B cell (primary cell): Measurements from ENCODE around the gene DIS3L2. TPM values are rescaled to one million over a fixed set of nuclear protein-coding genes. Genes with fewer than 3 reads are reported as not detected.

Experiments
- ATAC-seq: fragments of 200-7000 bp; cut with Tn5 transposase; one replicate; pipeline ENCODE4 v1.10.0; 2021; ENCODE audit warnings: low read depth, mild to moderate bottlenecking, moderate number of reproducible peaks, moderate library complexity
- CTCF ChIA-PET: fragments of 350-600 bp; sonication (Branson Sonifier 250); formaldehyde crosslinking; loops from one replicate; lab custom pipeline; 2021; ENCODE audit warnings: antibody characterized with exemption, inconsistent platforms; lab: Charles Lee
- POLR2A ChIA-PET: fragments of 350-600 bp; sonication (Branson Sonifier 250); formaldehyde crosslinking; loops from one replicate; lab custom pipeline; 2021; ENCODE audit warnings: antibody characterized with exemption; lab: Charles Lee
- DNase-seq: peaks from one replicate; pipeline ENCODE4 v3.0.0; 2013
- H2AFZ ChIP-seq: 2 replicates; pipeline ENCODE4 v1.6.1; 2012; ENCODE audit warnings: mild to moderate bottlenecking, low read depth, low read length; ENCODE audit not compliant: insufficient read depth, poor library complexity, severe bottlenecking
- H3K27ac ChIP-seq, 2 donors: 1 replicate in 1 of 2; 2 replicates in 1 of 2; pipeline ENCODE4 v1.5.1; 2012 to 2013; ENCODE audit warnings: low read length in 2 of 2, mild to moderate bottlenecking in 2 of 2, moderate library complexity in 1 of 2
- H3K27me3 ChIP-seq, 4 experiments: fragments of 200-600 bp in 1 of 4; sonication (generic) in 1 of 4; replicated peaks in 1 of 4; 1 replicate in 2 of 4; 2 replicates in 2 of 4; pipeline versions ENCODE4 v1.6.1 to v1.7.0; 2013 to 2016; ENCODE audit warnings: low read length in 3 of 4, mild to moderate bottlenecking in 2 of 4, mixed read lengths in 1 of 4, moderate library complexity in 1 of 4; ENCODE audit not compliant: insufficient read depth in 4 of 4, control insufficient read depth in 3 of 4; ENCODE audit errors: control extremely low read depth in 1 of 4
- H3K36me3 ChIP-seq, 2 experiments: replicated peaks in 1 of 2; 1 replicate in 1 of 2; 2 replicates in 1 of 2; pipeline versions ENCODE4 v1.6.1 to v1.7.1; 2013; ENCODE audit warnings: low read length in 1 of 2; ENCODE audit not compliant: insufficient read depth in 2 of 2, control insufficient read depth in 1 of 2; ENCODE audit errors: control extremely low read depth in 1 of 2, extremely low read depth in 1 of 2
- H3K4me1 ChIP-seq, 2 donors: fragments of 200-600 bp in 1 of 2; sonication (generic) in 1 of 2; 1 replicate in 1 of 2; 2 replicates in 1 of 2; pipeline versions ENCODE4 v1.5.1 to v1.6.1; 2013 to 2017; ENCODE audit warnings: low read length in 2 of 2; ENCODE audit not compliant: control insufficient read depth in 2 of 2, insufficient read depth in 2 of 2
- H3K4me2 ChIP-seq: replicated peaks from 2 replicates; pipeline ENCODE3; 2012; ENCODE audit warnings: mild to moderate bottlenecking, low read depth, low read length; ENCODE audit not compliant: poor library complexity, severe bottlenecking
- H3K4me3 ChIP-seq, 5 experiments: fragments of 200-600 bp in 1 of 5; sonication (generic) in 1 of 5; 1 replicate in 3 of 5; 2 replicates in 2 of 5; pipeline versions ENCODE4 v1.5.1 to v1.7.0; 2011 to 2016; ENCODE audit warnings: low read length in 4 of 5, mild to moderate bottlenecking in 4 of 5, low read depth in 2 of 5, control low read depth in 1 of 5, moderate library complexity in 1 of 5; ENCODE audit not compliant: insufficient read depth in 1 of 5; ENCODE audit errors: control extremely low read depth in 1 of 5, extremely low read depth in 1 of 5
- H3K79me2 ChIP-seq: fragments of 200-600 bp; sonication (generic); one replicate; pipeline ENCODE4 v1.6.0; 2016; ENCODE audit warnings: low read length; ENCODE audit not compliant: control insufficient read depth, insufficient read depth
- H3K9ac ChIP-seq: fragments of 200-600 bp; sonication (generic); 2 replicates; pipeline ENCODE4 v1.6.1; 2017; ENCODE audit warnings: mild to moderate bottlenecking, low read length, moderate library complexity
- H3K9me3 ChIP-seq, 3 donors: one replicate each; pipeline versions ENCODE4 v1.6.1 to v1.7.1; 2013; ENCODE audit warnings: low read length in 2 of 3; ENCODE audit not compliant: control insufficient read depth in 2 of 3, insufficient read depth in 1 of 3; ENCODE audit errors: control extremely low read depth in 1 of 3
- H4K20me1 ChIP-seq: 2 replicates; pipeline ENCODE4 v1.6.0; 2012; ENCODE audit warnings: mild to moderate bottlenecking, low read length; ENCODE audit not compliant: insufficient read depth, control insufficient read depth, poor library complexity, severe bottlenecking
- H3K27ac Mint-ChIP-seq: one replicate; pipeline ENCODE4 v1.8.0; 2021; ENCODE audit warnings: mixed read lengths
- H3K27me3 Mint-ChIP-seq: one replicate; pipeline ENCODE4 v1.8.0; 2021; ENCODE audit warnings: mixed read lengths
- H3K4me1 Mint-ChIP-seq: one replicate; pipeline ENCODE4 v1.8.0; 2021; ENCODE audit warnings: mixed read lengths
- H3K4me3 Mint-ChIP-seq: one replicate; pipeline ENCODE4 v1.8.0; 2021; ENCODE audit warnings: mixed read lengths
- H3K9me3 Mint-ChIP-seq: one replicate; pipeline ENCODE4 v1.8.0; 2022; ENCODE audit warnings: mixed read lengths; ENCODE audit not compliant: insufficient read depth
- EZH2 ChIP-seq: IDR thresholded peaks from 2 replicates; pipeline ENCODE4 v1.6.1; 2012; ENCODE audit warnings: borderline replicate concordance, low read depth, mild to moderate bottlenecking, moderate library complexity, low read length; ENCODE audit not compliant: insufficient read depth, poor library complexity, severe bottlenecking
- WGBS: methylation state at CpG from one replicate; pipeline ENCODE4 v1.1.5; 2013; ENCODE audit warnings: missing lambda C conversion rate; ENCODE audit not compliant: insufficient coverage; 5-methylcytosine and 5-hydroxymethylcytosine counted together
- intact Hi-C: fragments of 100-400 bp; cut with micrococcal nuclease; formaldehyde crosslinking; loops from one replicate; pipeline ENCODE4 v1.10.0; 2022
- polyA plus RNA-seq: library from polyadenylated mRNA; depleted of rRNA; stranded (reverse); fragments of >200 nt; gene quantifications from 2 replicates; pipeline ENCODE4 v1.2.3, GENCODE V29; 2012
- total RNA-seq, 2 donors: library from RNA; stranded (reverse); fragments of 120-200 nt in 1 of 2; gene quantifications; 1 replicate in 1 of 2; 2 replicates in 1 of 2; pipeline versions ENCODE4 v1.2.3 to v1.2.4, GENCODE V29; 2013 to 2022
- TF ChIP-seq, protein P1 (sequence below): fragments of 200-600 bp; IDR thresholded peaks from one replicate; pipeline ENCODE4 v1.8.0; 2022; ENCODE audit warnings: antibody characterized with exemption, mild to moderate bottlenecking

Gene DIS3L2
- total and polyA plus RNA-seq, 2 donors (not counting 1 experiment from before 2014, with no cell fraction given) = 34.5 to 70.1 TPM

DNA sequence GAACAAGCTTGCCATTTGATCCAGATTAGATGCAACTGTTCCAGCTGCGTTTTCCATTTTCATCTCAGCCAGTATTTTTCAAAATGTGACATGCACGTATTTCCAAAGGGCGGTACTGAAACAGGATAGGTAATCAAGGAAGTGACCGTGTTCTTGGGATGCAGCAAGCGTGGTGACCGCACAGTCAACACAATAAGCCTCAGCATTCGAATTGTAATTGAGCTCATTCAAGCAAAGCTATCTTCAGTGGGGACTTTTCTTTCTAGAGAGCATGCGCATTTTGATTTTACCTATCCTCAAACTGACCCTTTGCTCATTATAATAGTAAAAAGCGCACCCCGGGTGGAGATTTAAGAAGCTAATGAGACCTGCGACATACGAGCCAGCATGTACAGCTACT is 413.7 kb downstream of the DIS3L2 start:
- ATAC-seq = no peak
- POLR2A ChIA-PET = no interaction called here

DNA sequence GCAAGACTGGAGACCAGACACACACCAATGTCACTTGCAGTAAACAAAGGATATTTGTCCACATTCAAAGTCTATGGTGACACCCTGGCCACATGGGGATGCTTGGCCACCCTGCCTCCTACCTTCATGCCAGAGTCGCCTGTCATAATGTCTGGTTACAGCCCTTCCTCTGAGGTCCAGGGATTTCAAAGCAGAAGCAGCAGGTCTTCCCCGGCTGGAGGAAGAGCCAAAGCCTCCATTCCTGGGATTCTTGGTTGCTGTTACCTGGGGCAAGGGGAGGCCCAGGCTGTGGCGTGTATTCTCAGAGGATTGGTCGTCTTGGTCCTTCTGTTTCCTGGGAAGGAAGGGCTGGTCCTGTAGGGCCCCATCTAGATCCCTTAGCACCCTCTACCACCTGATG is 414.7 kb downstream of the DIS3L2 start:
- H2AFZ ChIP-seq = no peak overlapping the region
- H3K79me2 ChIP-seq = no peaks in the 10 kb centered on the region
- no peak overlapping the region for H3K4me3 Mint-ChIP-seq
- H3K36me3 ChIP-seq = no peaks in the 10 kb centered on the region
- H3K27me3 ChIP-seq = no peaks in the 10 kb centered on the region
- intact Hi-C loops = no loop called here
- H3K4me1 ChIP-seq = peaks cover 0 to 6% of the 10 kb centered on the region in 2 donors
- no peaks in the 10 kb centered on the region for H3K27me3 Mint-ChIP-seq
- WGBS = 87% methylated on average over 3 of the region's 4 CpGs
- H3K9me3 ChIP-seq = no peaks in the 10 kb centered on the region
- no peak overlapping the region for H3K4me2 ChIP-seq
- no peak overlapping the region for H3K9ac ChIP-seq
- no peaks in the 10 kb centered on the region for H3K4me1 Mint-ChIP-seq
- H3K27ac ChIP-seq = no peak overlapping the region
- ChIA-PET POLR2A (no interaction called here), CTCF (interaction anchor here (0.6 kb wide), 1 partner anchor 925 kb away, joined by 3 read pairs; no protein-coding TSS in a partner anchor)
- ATAC-seq (no peak), DNase-seq (no peak)
- no peak overlapping the region for H3K4me3 ChIP-seq
- H3K9me3 Mint-ChIP-seq = no peaks in the 10 kb centered on the region
- H3K27ac Mint-ChIP-seq = no peak overlapping the region
- TF ChIP-seq, protein P1, sequence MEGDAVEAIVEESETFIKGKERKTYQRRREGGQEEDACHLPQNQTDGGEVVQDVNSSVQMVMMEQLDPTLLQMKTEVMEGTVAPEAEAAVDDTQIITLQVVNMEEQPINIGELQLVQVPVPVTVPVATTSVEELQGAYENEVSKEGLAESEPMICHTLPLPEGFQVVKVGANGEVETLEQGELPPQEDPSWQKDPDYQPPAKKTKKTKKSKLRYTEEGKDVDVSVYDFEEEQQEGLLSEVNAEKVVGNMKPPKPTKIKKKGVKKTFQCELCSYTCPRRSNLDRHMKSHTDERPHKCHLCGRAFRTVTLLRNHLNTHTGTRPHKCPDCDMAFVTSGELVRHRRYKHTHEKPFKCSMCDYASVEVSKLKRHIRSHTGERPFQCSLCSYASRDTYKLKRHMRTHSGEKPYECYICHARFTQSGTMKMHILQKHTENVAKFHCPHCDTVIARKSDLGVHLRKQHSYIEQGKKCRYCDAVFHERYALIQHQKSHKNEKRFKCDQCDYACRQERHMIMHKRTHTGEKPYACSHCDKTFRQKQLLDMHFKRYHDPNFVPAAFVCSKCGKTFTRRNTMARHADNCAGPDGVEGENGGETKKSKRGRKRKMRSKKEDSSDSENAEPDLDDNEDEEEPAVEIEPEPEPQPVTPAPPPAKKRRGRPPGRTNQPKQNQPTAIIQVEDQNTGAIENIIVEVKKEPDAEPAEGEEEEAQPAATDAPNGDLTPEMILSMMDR = no peak
- no peak for TF ChIP-seq EZH2
- no peaks in the 10 kb centered on the region for H4K20me1 ChIP-seq

More for the DNA sequence above, 413.7 kb downstream of the DIS3L2 start:
- no peak overlapping the region for H2AFZ ChIP-seq
- no peak overlapping the region for H3K4me3 Mint-ChIP-seq
- no peak overlapping the region for H3K9ac ChIP-seq
- no peak for DNase-seq
- TF ChIP-seq, protein P1 = no peak
- no peak for TF ChIP-seq EZH2
- H3K36me3 ChIP-seq = no peaks in the 10 kb centered on the region
- H3K79me2 ChIP-seq = no peaks in the 10 kb centered on the region
- no peak overlapping the region for H3K4me2 ChIP-seq
- H3K4me1 ChIP-seq = peaks cover 0 to 7% of the 10 kb centered on the region in 2 donors
- H3K4me1 Mint-ChIP-seq = peaks cover 2% of the 10 kb centered on the region
- no peak overlapping the region for H3K27ac ChIP-seq
- no peaks in the 10 kb centered on the region for H3K27me3 ChIP-seq
- intact Hi-C loops = no loop called here
- H3K4me3 ChIP-seq = no peak overlapping the region
- H3K9me3 Mint-ChIP-seq = no peaks in the 10 kb centered on the region
- H3K27ac Mint-ChIP-seq = no peak overlapping the region
- CTCF ChIA-PET = no interaction called here
- no peaks in the 10 kb centered on the region for H4K20me1 ChIP-seq
- H3K27me3 Mint-ChIP-seq = no peaks in the 10 kb centered on the region
- H3K9me3 ChIP-seq = no peaks in the 10 kb centered on the region
- WGBS = 92% methylated on average over 9 of the region's 12 CpGs
